Cardiac muscle cell (in vitro differentiated cells and primary cell): ENCODE measurements around the gene PRAF2. TPM values are rescaled to one million over a fixed set of nuclear protein-coding genes. Genes with fewer than 3 reads are reported as not detected.

Experiments
- DNase-seq, 2 donors: peaks; one replicate each; pipeline versions ENCODE4 v3.0.0 to v3.0.0-alpha.2; 2010 to 2017; ENCODE audit warnings: low read depth in 1 of 2, low spot score in 1 of 2
- H3K27ac ChIP-seq: fragments of 200-600 bp; sonication (generic); 2 replicates; pipeline ENCODE4 v1.5.1; 2016
- H3K27me3 ChIP-seq: fragments of 200-600 bp; sonication (generic); 2 replicates; pipeline ENCODE4 v1.6.0; 2016; ENCODE audit warnings: control low read depth
- H3K36me3 ChIP-seq: fragments of 200-600 bp; sonication (generic); 2 replicates; pipeline ENCODE4 v1.5.1; 2016; ENCODE audit warnings: control low read depth
- H3K4me1 ChIP-seq: fragments of 200-600 bp; sonication (generic); 2 replicates; pipeline ENCODE4 v1.8.1; 2017; ENCODE audit warnings: low read depth, mild to moderate bottlenecking, mixed run types
- H3K4me3 ChIP-seq: fragments of 200-600 bp; sonication (generic); 2 replicates; pipeline ENCODE4 v1.5.1; 2016; ENCODE audit warnings: mild to moderate bottlenecking
- H3K9me3 ChIP-seq: fragments of 200-600 bp; sonication (generic); 2 replicates; pipeline ENCODE4 v1.5.1; 2017; ENCODE audit warnings: low read depth, mild to moderate bottlenecking, control low read depth
- polyA plus RNA-seq: library from polyadenylated mRNA; unstranded; fragments of >200 nt; fragmentation: Nextera tagmentation; extraction: Ambion mirVana; gene quantifications from 2 replicates; pipeline ENCODE4 v1.2.1, GENCODE V29; 2016
- total RNA-seq: library from RNA; depleted of rRNA; stranded (reverse); fragments of >200 nt; gene quantifications from 2 replicates; pipeline ENCODE4 v1.2.3, GENCODE V29; 2016
- TF ChIP-seq, protein P1 (sequence below): IDR thresholded peaks from 2 replicates; pipeline ENCODE4 v1.5.1; 2012; ENCODE audit warnings: low read depth, mild to moderate bottlenecking, low read length

PRAF2 gene
- total and polyA plus RNA-seq, 2 experiments from 2014 or later = 30.3 to 76.7 TPM

DNA sequence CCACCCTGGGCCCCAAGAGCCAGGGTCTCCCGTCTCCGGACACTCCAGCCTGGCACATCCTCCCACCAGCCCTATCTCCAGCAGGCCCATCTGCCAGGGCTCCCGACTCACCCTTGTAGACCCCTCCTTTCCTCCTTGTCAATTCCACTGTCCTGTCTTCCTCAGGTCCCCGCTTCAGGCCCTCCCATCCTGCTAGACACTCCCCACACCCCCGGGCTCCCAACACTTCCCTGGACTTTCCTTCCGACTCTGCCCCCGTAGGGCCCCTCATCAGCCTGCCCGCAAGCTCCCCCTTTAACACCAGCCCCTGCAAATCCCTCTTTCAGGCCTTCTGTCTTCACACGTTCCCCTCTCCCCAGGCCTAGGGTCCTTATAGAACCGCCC is 1.1 kb downstream of the PRAF2 start:
- TF ChIP-seq, protein P1, sequence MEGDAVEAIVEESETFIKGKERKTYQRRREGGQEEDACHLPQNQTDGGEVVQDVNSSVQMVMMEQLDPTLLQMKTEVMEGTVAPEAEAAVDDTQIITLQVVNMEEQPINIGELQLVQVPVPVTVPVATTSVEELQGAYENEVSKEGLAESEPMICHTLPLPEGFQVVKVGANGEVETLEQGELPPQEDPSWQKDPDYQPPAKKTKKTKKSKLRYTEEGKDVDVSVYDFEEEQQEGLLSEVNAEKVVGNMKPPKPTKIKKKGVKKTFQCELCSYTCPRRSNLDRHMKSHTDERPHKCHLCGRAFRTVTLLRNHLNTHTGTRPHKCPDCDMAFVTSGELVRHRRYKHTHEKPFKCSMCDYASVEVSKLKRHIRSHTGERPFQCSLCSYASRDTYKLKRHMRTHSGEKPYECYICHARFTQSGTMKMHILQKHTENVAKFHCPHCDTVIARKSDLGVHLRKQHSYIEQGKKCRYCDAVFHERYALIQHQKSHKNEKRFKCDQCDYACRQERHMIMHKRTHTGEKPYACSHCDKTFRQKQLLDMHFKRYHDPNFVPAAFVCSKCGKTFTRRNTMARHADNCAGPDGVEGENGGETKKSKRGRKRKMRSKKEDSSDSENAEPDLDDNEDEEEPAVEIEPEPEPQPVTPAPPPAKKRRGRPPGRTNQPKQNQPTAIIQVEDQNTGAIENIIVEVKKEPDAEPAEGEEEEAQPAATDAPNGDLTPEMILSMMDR = no peak
- no peak overlapping the region for H3K27ac ChIP-seq
- no peaks in the 10 kb centered on the region for H3K9me3 ChIP-seq
- no peaks in the 10 kb centered on the region for H3K36me3 ChIP-seq
- no peaks in the 10 kb centered on the region for H3K27me3 ChIP-seq
- DNase-seq = no peak
- H3K4me3 ChIP-seq = no peak overlapping the region
- no peaks in the 10 kb centered on the region for H3K4me1 ChIP-seq

DNA sequence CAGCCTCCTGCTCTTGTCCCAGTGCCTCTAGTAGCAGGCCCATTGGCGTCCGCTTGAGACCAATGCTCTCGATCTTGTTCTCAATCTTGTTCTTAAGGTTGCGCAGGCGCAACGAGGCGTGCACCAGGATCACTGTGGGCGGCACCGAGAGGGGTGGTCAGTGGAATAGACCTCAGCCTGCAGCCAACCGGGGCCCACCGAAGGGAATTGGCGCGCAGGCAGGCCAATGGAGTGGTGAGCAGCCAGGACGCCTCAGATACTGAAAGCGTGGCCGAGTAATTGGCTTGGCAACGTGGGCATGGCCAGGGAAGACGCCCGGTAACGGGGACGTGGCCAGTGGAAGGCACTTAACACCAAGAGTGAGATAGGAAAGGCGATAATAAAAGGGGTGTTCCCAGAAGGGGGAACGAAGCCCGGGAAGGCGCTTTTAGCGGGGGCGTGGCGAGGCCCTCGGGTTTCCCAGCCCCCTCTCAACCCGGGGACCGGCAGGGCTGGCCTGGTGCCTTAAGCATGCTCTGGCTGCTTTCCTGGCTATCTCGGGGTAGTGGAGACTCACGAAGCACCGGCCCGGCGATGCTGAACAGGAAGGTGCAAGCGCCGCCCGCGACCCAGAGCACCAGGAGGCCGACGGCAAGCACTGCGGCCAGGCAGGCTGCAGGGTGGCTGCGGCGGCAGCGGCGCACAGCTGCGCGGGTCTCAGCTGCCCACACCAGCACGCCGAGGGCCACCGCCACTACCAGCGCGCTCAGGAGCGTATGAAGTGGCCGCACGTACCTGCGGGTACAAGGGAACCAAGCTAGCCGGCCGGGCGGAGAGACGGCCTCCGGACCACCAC is 1.7 kb downstream of the PRAF2 start:
- Histone ChIP-seq H3K9me3 (no peaks in the 10 kb centered on the region), H3K4me3 (no peak overlapping the region), H3K27ac (no peak overlapping the region), H3K4me1 (no peaks in the 10 kb centered on the region), H3K36me3 (no peaks in the 10 kb centered on the region), H3K27me3 (no peaks in the 10 kb centered on the region)
- peak in 1 of 2 donors; percentile 91 for DNase-seq
- TF ChIP-seq, protein P1 = no peak

DNA sequence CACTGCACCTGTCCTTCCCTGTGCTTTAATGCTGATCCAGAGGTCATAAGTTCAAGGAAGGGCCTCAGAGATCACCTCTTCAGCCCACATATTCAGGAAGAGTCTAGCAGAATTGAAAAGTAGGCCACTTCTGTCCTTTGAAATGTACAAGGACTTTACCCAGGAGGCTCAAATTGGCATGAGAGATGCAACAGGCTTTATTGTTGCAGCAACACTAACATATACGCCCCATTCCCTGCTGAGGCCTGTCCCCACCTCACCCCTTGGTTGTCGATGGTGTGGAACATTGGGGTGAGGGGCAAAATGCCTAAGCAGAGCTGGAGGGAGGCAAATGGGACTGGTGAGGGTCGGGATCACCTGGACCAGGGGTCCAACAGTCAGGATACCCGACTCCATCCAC is 2.8 kb downstream of the PRAF2 start:
- Histone ChIP-seq H3K9me3 (no peaks in the 10 kb centered on the region), H3K27ac (no peak overlapping the region), H3K4me3 (no peak overlapping the region), H3K36me3 (no peaks in the 10 kb centered on the region), H3K27me3 (no peaks in the 10 kb centered on the region), H3K4me1 (no peaks in the 10 kb centered on the region)
- TF ChIP-seq, protein P1 = no peak
- DNase-seq = no peak

DNA sequence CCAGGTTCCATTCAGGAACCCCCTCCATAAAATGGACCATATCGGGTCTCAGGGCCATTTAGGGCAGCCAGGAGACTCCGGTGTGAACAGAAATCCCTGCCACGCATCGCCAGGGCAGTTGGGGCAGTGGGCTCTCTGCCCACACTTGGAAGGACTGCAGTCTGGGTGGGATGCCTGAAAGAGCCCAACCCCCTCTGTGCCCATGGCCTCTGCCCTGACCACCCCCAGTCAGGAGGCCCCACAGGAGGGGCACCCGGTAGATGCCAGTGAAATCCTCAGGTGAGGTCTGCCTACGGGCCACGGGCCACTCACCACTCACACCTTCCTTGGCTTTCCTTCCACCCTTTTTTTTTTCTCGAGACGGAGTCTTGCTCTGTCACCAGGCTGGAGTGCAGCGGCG is 4.8 kb downstream of the PRAF2 start:
- Histone ChIP-seq H3K36me3 (no peaks in the 10 kb centered on the region), H3K4me1 (no peaks in the 10 kb centered on the region), H3K4me3 (no peak overlapping the region), H3K27me3 (no peaks in the 10 kb centered on the region), H3K27ac (no peak overlapping the region), H3K9me3 (no peaks in the 10 kb centered on the region)
- TF ChIP-seq, protein P1 = no peak
- DNase-seq = no peak

DNA sequence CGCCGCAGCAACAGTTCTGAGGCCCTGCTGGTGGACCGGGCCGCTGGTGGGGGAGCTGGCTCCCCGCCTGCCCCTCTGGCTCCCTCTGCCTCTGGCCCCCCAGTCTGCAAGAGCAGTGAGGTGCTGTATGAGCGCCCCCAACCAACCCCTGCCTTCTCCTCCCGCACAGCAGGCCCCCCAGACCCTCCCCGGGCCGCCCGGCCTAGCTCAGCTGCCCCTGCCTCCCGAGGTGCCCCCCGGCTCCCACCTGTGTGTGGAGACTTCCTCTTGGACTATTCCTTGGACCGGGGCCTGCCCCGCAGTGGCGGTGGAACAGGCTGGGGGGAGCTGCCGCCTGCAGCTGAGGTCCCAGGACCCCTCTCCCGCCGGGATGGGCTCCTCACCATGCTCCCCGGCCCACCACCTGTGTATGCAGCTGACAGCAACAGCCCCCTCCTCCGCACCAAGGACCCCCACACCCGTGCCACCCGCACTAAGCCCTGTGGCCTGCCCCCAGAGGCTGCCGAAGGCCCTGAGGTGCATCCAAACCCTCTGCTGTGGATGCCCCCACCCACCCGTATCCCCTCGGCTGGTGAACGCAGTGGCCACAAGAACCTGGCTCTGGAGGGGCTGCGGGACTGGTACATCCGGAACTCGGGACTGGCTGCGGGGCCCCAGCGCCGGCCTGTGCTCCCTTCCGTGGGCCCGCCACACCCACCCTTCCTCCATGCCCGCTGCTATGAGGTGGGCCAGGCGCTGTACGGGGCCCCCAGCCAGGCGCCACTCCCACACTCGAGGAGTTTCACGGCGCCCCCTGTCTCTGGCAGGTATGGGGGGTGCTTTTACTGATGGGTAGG is 6.3 kb downstream of the PRAF2 start:
- no peaks in the 10 kb centered on the region for H3K27me3 ChIP-seq
- TF ChIP-seq, protein P1 = no peak
- H3K4me3 ChIP-seq = no peak overlapping the region
- H3K36me3 ChIP-seq = no peaks in the 10 kb centered on the region
- H3K4me1 ChIP-seq = no peaks in the 10 kb centered on the region
- H3K27ac ChIP-seq = no peak overlapping the region
- no peaks in the 10 kb centered on the region for H3K9me3 ChIP-seq
- DNase-seq = no peak
